Glutamatergic neuron (in vitro differentiated cells): ENCODE data around the gene SEC14L2. TPM values are rescaled to one million over a fixed set of nuclear protein-coding genes. Genes with fewer than 3 reads are reported as not detected.

ENCODE experiments used
- total RNA-seq: library from RNA; stranded (reverse); fragmentation: NEBNext Ultra II Directional; extraction: Animal tissue kit (Norgen Biotek cat#: 25700); gene quantifications from one replicate; pipeline ENCODE4 v1.2.1, GENCODE V29; 2021; ENCODE audit not compliant: unreplicated experiment

Gene SEC14L2
- total RNA-seq, 1 donor from 2014 or later, result 0.76 TPM

Other genes starting within 250 kb of the SEC14L2 start
- 0.29 TPM for gene LIF, start 150.3 kb upstream of the SEC14L2 start, total RNA-seq
- not detected for gene OSM, start 130.2 kb upstream of the SEC14L2 start, total RNA-seq
- gene CASTOR1, start 107.5 kb upstream of the SEC14L2 start, total RNA-seq, result 4.5 TPM
- 5.0 TPM for gene TBC1D10A, start 70.1 kb upstream of the SEC14L2 start, total RNA-seq
- gene SF3A1, start 40.1 kb upstream of the SEC14L2 start, total RNA-seq, result 157 TPM
- 6.2 TPM for gene CCDC157, start 40.0 kb upstream of the SEC14L2 start, total RNA-seq
- 43.1 TPM for gene RNF215, start 9.6 kb upstream of the SEC14L2 start, total RNA-seq
- 5.8 TPM for gene MTFP1, start 28.8 kb downstream of the SEC14L2 start, total RNA-seq
- gene SEC14L3, start 75.0 kb downstream of the SEC14L2 start, total RNA-seq, result not detected
- gene SEC14L4, start 108.7 kb downstream of the SEC14L2 start, total RNA-seq, result not detected
- gene SEC14L6, start 149.7 kb downstream of the SEC14L2 start, total RNA-seq, result not detected
- 1.8 TPM for gene GAL3ST1, start 177.6 kb downstream of the SEC14L2 start, total RNA-seq
- gene PES1, start 194.9 kb downstream of the SEC14L2 start, total RNA-seq, result 40.6 TPM
- 4.1 TPM for gene TCN2, start 210.2 kb downstream of the SEC14L2 start, total RNA-seq
- 5.0 TPM for gene SLC35E4, start 238.8 kb downstream of the SEC14L2 start, total RNA-seq